H9 (cell line): ENCODE results near the gene CCNG1. TPM values are rescaled to one million over a fixed set of nuclear protein-coding genes. Genes with fewer than 3 reads are reported as not detected.

Source experiments
- DNase-seq: peaks from one replicate; pipeline ENCODE4 v3.0.0-alpha.2; 2017
- H2AFZ ChIP-seq: one replicate; pipeline ENCODE4 v1.6.1; 2013; ENCODE audit warnings: mild to moderate bottlenecking, low read length, control low read depth, moderate library complexity
- H2AK5ac ChIP-seq: 2 replicates; pipeline ENCODE4 v1.6.1; 2013; ENCODE audit warnings: low read length, control low read depth, mixed read lengths; ENCODE audit not compliant: insufficient read length
- H2BK120ac ChIP-seq: one replicate; pipeline ENCODE4 v1.6.1; 2013; ENCODE audit warnings: low read depth, mild to moderate bottlenecking, low read length, control low read depth, inconsistent platforms; ENCODE audit not compliant: poor library complexity, severe bottlenecking
- H2BK12ac ChIP-seq: 2 replicates; pipeline ENCODE4 v1.6.1; 2013; ENCODE audit warnings: low read length, control low read depth, mixed read lengths, low read depth; ENCODE audit not compliant: insufficient read length
- H2BK15ac ChIP-seq: 2 replicates; pipeline ENCODE4 v1.6.1; 2013; ENCODE audit warnings: low read depth, low read length, control low read depth
- H2BK20ac ChIP-seq: one replicate; pipeline ENCODE4 v1.6.1; 2013; ENCODE audit warnings: low read depth, mild to moderate bottlenecking, low read length, control low read depth, inconsistent platforms; ENCODE audit not compliant: poor library complexity, severe bottlenecking
- H2BK5ac ChIP-seq: 2 replicates; pipeline ENCODE4 v1.6.1; 2013; ENCODE audit warnings: low read length, control low read depth, mixed read lengths; ENCODE audit not compliant: insufficient read length
- H3K14ac ChIP-seq: 2 replicates; pipeline ENCODE4 v1.6.1; 2013; ENCODE audit warnings: low read length, control low read depth; ENCODE audit not compliant: insufficient read depth
- H3K18ac ChIP-seq: 2 replicates; pipeline ENCODE4 v1.6.1; 2013; ENCODE audit warnings: low read depth, mild to moderate bottlenecking, mixed read lengths, low read length, control low read depth; ENCODE audit not compliant: insufficient read length
- H3K23ac ChIP-seq: 2 replicates; pipeline ENCODE4 v1.6.1; 2013; ENCODE audit warnings: low read length, control low read depth, mixed read lengths, low read depth; ENCODE audit not compliant: insufficient read length
- H3K23me2 ChIP-seq: 2 replicates; pipeline ENCODE4 v1.6.1; 2013; ENCODE audit warnings: low read depth, mild to moderate bottlenecking, mixed read lengths, low read length, control low read depth; ENCODE audit not compliant: insufficient read length, poor library complexity, severe bottlenecking
- H3K27ac ChIP-seq: 2 replicates; pipeline ENCODE4 v1.5.1; 2013; ENCODE audit warnings: low read length, control low read depth, mixed read lengths, low read depth; ENCODE audit not compliant: insufficient read length
- H3K27me3 ChIP-seq: 2 replicates; pipeline ENCODE4 v1.6.1; 2013; ENCODE audit warnings: low read length, control low read depth, inconsistent platforms; ENCODE audit not compliant: insufficient read depth
- H3K4ac ChIP-seq: 2 replicates; pipeline ENCODE4 v1.6.1; 2013; ENCODE audit warnings: low read depth, mild to moderate bottlenecking, control low read depth, inconsistent platforms, low read length, moderate library complexity
- H3K4me1 ChIP-seq: 2 replicates; pipeline ENCODE4 v1.6.1; 2013; ENCODE audit warnings: low read length, control low read depth, inconsistent platforms; ENCODE audit not compliant: insufficient read depth
- H3K4me2 ChIP-seq: 2 replicates; pipeline ENCODE4 v1.6.1; 2013; ENCODE audit warnings: low read length, control low read depth, mixed read lengths; ENCODE audit not compliant: insufficient read length, insufficient read depth
- H3K56ac ChIP-seq: 2 replicates; pipeline ENCODE4 v1.6.1; 2013; ENCODE audit warnings: low read depth, mild to moderate bottlenecking, mixed read lengths, low read length, control low read depth; ENCODE audit not compliant: insufficient read length
- H3K79me1 ChIP-seq: 2 replicates; pipeline ENCODE4 v1.6.1; 2013; ENCODE audit warnings: low read depth, mild to moderate bottlenecking, moderate library complexity, low read length, control low read depth, inconsistent platforms; ENCODE audit not compliant: insufficient read depth, poor library complexity, severe bottlenecking
- H3K79me2 ChIP-seq: 2 replicates; pipeline ENCODE4 v1.6.1; 2013; ENCODE audit warnings: low read length, control low read depth, inconsistent platforms; ENCODE audit not compliant: insufficient read depth
- H3K9ac ChIP-seq: 2 replicates; pipeline ENCODE4 v1.6.1; 2013; ENCODE audit warnings: low read length, control low read depth, mixed read lengths; ENCODE audit not compliant: insufficient read length; ENCODE audit errors: extremely low read depth
- H3K9me3 ChIP-seq: one replicate; pipeline ENCODE4 v1.6.1; 2013; ENCODE audit warnings: low read depth, low read length, inconsistent platforms; ENCODE audit not compliant: control insufficient read depth
- H3T11ph ChIP-seq: one replicate; pipeline ENCODE4 v1.6.1; 2013; ENCODE audit warnings: mild to moderate bottlenecking, low read length, control low read depth, inconsistent platforms
- H4K20me1 ChIP-seq: one replicate; pipeline ENCODE4 v1.6.1; 2013; ENCODE audit not compliant: control insufficient read depth, insufficient read length, insufficient read depth
- H4K5ac ChIP-seq: 2 replicates; pipeline ENCODE4 v1.6.1; 2013; ENCODE audit warnings: low read depth, mild to moderate bottlenecking, mixed read lengths, low read length, control low read depth; ENCODE audit not compliant: insufficient read length
- H4K8ac ChIP-seq: replicated peaks from 2 replicates; pipeline ENCODE4 v1.6.1; 2013; ENCODE audit warnings: low read length, control low read depth, mixed read lengths, low read depth; ENCODE audit not compliant: insufficient read length
- H4K91ac ChIP-seq: 2 replicates; pipeline ENCODE4 v1.6.1; 2013; ENCODE audit warnings: low read depth, mild to moderate bottlenecking, moderate library complexity, mixed read lengths, low read length, control low read depth; ENCODE audit not compliant: insufficient read length
- H3K27ac Mint-ChIP-seq, 3 experiments: 2 replicates in 2 of 3; 3 replicates in 1 of 3; pipeline ENCODE4 v1.8.0; 2020 to 2021; ENCODE audit warnings: mixed read lengths in 3 of 3, mild to moderate bottlenecking in 1 of 3, moderate library complexity in 1 of 3
- H3K27me3 Mint-ChIP-seq: 2 replicates; pipeline ENCODE4 v1.8.0; 2021; ENCODE audit warnings: low read depth, mild to moderate bottlenecking, moderate library complexity, mixed read lengths
- H3K36me3 Mint-ChIP-seq, 3 experiments: 2 replicates in 2 of 3; 3 replicates in 1 of 3; pipeline ENCODE4 v1.8.0; 2020 to 2021; ENCODE audit warnings: low read depth in 3 of 3, mixed read lengths in 3 of 3; ENCODE audit not compliant: insufficient read depth in 1 of 3
- H3K4me1 Mint-ChIP-seq, 2 experiments: 2 replicates each; pipeline ENCODE4 v1.8.0; 2020; ENCODE audit warnings: mixed read lengths in 2 of 2
- H3K4me3 Mint-ChIP-seq, 2 experiments: 2 replicates in 1 of 2; 3 replicates in 1 of 2; pipeline ENCODE4 v1.8.0; 2020 to 2021; ENCODE audit warnings: mild to moderate bottlenecking in 2 of 2, mixed read lengths in 2 of 2, moderate library complexity in 1 of 2
- H3K9me3 Mint-ChIP-seq, 2 experiments: 2 replicates in 1 of 2; 3 replicates in 1 of 2; pipeline ENCODE4 v1.8.0; 2020; ENCODE audit warnings: mild to moderate bottlenecking in 2 of 2, mixed read lengths in 2 of 2, moderate library complexity in 1 of 2
- CTCF ChIP-seq: fragments of 200-600 bp; sonication (generic); conservative IDR thresholded peaks from 3 replicates; pipeline ENCODE4 v1.8.0; 2021; ENCODE audit warnings: antibody characterized with exemption, mild to moderate bottlenecking
- total RNA-seq: library from RNA; stranded (reverse); gene quantifications from 2 replicates; pipeline ENCODE4 v1.2.1, GENCODE V29; 2021

CCNG1 gene
- total RNA-seq, 1 experiment from 2014 or later = 521 TPM

GRCh38 chr5:163448491-163448890 is 11.1 kb downstream of the CCNG1 start:
- no peaks in the 10 kb centered on the region for H3K9me3 Mint-ChIP-seq
- Histone ChIP-seq H3K9me3 (no peaks in the 10 kb centered on the region), H3K4me2 (no peak overlapping the region), H3K27ac (no peak overlapping the region), H3K56ac (no peak overlapping the region), H3K27me3 (no peaks in the 10 kb centered on the region), H2BK12ac (no peak overlapping the region), H3K4me1 (no peaks in the 10 kb centered on the region), H4K91ac (no peak overlapping the region), H2AFZ (no peak overlapping the region), H4K5ac (no peak overlapping the region), H2BK20ac (no peak overlapping the region), H3K23ac (no peak overlapping the region), H2BK15ac (no peak overlapping the region), H2BK5ac (no peak overlapping the region), H3K79me1 (no peaks in the 10 kb centered on the region), H3K18ac (no peak overlapping the region), H3K9ac (no peak overlapping the region), H2BK120ac (no peak overlapping the region), H3K23me2 (no peaks in the 10 kb centered on the region), H3K79me2 (no peaks in the 10 kb centered on the region), H4K20me1 (no peaks in the 10 kb centered on the region), H3K4ac (no peak overlapping the region), H4K8ac (no peak overlapping the region), H3T11ph (no peak overlapping the region), H2AK5ac (no peak overlapping the region), H3K14ac (no peak overlapping the region)
- no peak overlapping the region for H3K4me3 Mint-ChIP-seq
- peaks cover 32 to 66% (median 62%) of the 10 kb centered on the region in 3 experiments for H3K36me3 Mint-ChIP-seq
- no peak for TF ChIP-seq CTCF
- no peak for DNase-seq
- peaks cover 2 to 7% of the 10 kb centered on the region in 2 experiments; a peak in 2 of 4 replicates for H3K4me1 Mint-ChIP-seq
- no peaks in the 10 kb centered on the region for H3K27me3 Mint-ChIP-seq
- H3K27ac Mint-ChIP-seq = peak overlapping the region in 1 of 3 experiments; percentile 63; a peak in 2 of 7 replicates
